Measurements from ENCODE around the gene WDR33.

DNA sequence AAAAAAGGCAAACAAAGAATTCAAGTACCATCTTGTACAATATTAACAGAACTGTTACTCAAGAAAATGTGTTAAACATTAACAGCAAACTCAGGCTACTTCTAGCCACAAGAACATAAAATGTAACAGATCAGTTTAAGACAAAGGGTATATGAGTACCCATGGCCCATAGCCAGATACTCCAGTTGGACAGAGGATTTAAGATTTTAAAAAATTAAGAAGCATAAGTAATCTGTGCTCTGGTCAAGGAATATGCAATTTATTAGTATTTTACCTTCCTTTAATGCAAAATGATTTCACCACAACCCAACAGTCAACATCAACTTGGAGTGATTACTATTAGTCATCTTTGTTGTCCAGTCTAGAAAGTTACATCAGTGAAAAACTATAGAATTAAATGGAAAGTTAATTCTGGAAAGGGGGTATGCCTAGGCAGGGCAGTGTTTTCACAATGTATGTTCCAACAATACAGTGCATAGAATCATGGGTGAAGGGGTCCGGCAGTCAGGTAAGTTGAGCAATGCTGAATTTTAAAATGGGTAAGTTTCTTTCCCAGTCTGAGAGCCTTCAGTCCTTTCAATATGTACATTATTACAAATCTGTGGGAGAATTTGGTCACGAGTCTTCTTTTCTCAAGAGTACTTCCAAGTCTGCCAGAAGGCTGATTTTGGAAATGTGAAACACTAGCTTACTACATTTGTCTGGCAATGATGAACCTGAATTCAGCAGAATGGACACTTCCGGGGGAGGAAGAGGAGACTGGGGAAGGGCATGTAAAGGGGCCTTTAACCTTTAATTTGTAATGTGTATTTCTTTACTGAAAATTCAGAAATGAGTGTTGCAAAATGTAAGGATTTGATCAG lies 75.2 kb downstream of the WDR33 start:
- TF ChIP-seq, protein P1, sequence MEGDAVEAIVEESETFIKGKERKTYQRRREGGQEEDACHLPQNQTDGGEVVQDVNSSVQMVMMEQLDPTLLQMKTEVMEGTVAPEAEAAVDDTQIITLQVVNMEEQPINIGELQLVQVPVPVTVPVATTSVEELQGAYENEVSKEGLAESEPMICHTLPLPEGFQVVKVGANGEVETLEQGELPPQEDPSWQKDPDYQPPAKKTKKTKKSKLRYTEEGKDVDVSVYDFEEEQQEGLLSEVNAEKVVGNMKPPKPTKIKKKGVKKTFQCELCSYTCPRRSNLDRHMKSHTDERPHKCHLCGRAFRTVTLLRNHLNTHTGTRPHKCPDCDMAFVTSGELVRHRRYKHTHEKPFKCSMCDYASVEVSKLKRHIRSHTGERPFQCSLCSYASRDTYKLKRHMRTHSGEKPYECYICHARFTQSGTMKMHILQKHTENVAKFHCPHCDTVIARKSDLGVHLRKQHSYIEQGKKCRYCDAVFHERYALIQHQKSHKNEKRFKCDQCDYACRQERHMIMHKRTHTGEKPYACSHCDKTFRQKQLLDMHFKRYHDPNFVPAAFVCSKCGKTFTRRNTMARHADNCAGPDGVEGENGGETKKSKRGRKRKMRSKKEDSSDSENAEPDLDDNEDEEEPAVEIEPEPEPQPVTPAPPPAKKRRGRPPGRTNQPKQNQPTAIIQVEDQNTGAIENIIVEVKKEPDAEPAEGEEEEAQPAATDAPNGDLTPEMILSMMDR (IDR thresholded peaks at IDR 0.05; ENCODE audit: low read depth, low read length), result no peak
- TF ChIP-seq EZH2phosphoT487 (IDR thresholded peaks at IDR 0.05; ENCODE audit: low read depth), result no peak

Data from OCI-LY3 (cell line).